Heart left ventricle (tissue), 16 donors: Measurements from ENCODE around the gene NRDC. TPM values are rescaled to one million over a fixed set of nuclear protein-coding genes. Genes with fewer than 3 reads are reported as not detected.

Experiments used
- ATAC-seq, 4 donors: fragments of 200-7000 bp; cut with Tn5 transposase; one replicate each; pipeline ENCODE4 v1.9.1; 2020 to 2022; ENCODE audit warnings: moderate library complexity in 4 of 4, mild to moderate bottlenecking in 3 of 4, moderate number of reproducible peaks in 1 of 4
- DNase-seq, 5 donors: peaks; one replicate each; pipeline ENCODE4 v3.0.0-alpha.2; 2020
- H3K27ac ChIP-seq, 12 donors: fragments of 200-600 bp; sonication (generic) in 4 of 12; one replicate each; pipeline versions ENCODE4 v1.5.0 to v1.8.0; 2016 to 2022; ENCODE audit warnings: mild to moderate bottlenecking in 2 of 12
- H3K27me3 ChIP-seq, 9 donors: fragments of 200-600 bp; sonication (generic) in 2 of 9; one replicate each; pipeline versions ENCODE4 v1.5.1 to v1.8.0; 2016 to 2022; ENCODE audit warnings: mild to moderate bottlenecking in 3 of 9
- H3K36me3 ChIP-seq, 9 donors: fragments of 200-600 bp; sonication (generic) in 2 of 9; one replicate each; pipeline versions ENCODE4 v1.5.0 to v1.8.0; 2018 to 2022; ENCODE audit warnings: mild to moderate bottlenecking in 2 of 9
- H3K4me1 ChIP-seq, 12 donors: fragments of 200-600 bp; sonication (generic) in 4 of 12; one replicate each; pipeline versions ENCODE4 v1.5.0 to v1.8.0; 2016 to 2022; ENCODE audit warnings: mild to moderate bottlenecking in 3 of 12
- H3K4me3 ChIP-seq, 12 donors: fragments of 200-600 bp; sonication (generic) in 4 of 12; one replicate each; pipeline versions ENCODE4 v1.5.0 to v1.8.0; 2017 to 2022; ENCODE audit warnings: mild to moderate bottlenecking in 9 of 12, moderate library complexity in 4 of 12
- H3K9me3 ChIP-seq, 12 donors: fragments of 200-600 bp; sonication (generic) in 4 of 12; one replicate each; pipeline versions ENCODE4 v1.5.0 to v1.8.0; 2016 to 2022; ENCODE audit warnings: mild to moderate bottlenecking in 1 of 12
- POLR2A ChIP-seq, 2 donors: fragments of 450-650 bp; IDR thresholded peaks; one replicate each; pipeline ENCODE4 v1.6.1; 2017; ENCODE audit warnings: antibody characterized with exemption in 2 of 2, mild to moderate bottlenecking in 2 of 2, moderate library complexity in 2 of 2
- WGBS, 4 donors: extraction: QIAGEN DNeasy Blood & Tissue Kit in 2 of 4; methylation state at CpG; one replicate each; pipeline versions ENCODE4 v1.1.5 to v1.1.7; 2013 to 2018; 5-methylcytosine and 5-hydroxymethylcytosine counted together
- intact Hi-C, 10 donors: fragments of 100-400 bp; cut with DNase I; formaldehyde crosslinking; loops; one replicate each; pipeline versions ENCODE4 v1.11.1 to v1.14.2; 2022
- polyA plus RNA-seq, 2 donors: library from polyadenylated mRNA; stranded (reverse); fragments of 200-250 nt; gene quantifications; one replicate each; pipeline ENCODE4 v1.2.3, GENCODE V29; 2013
- total RNA-seq, 9 donors: library from RNA; depleted of rRNA in 2 of 9; stranded (reverse); fragments of >200 nt in 2 of 9; fragmentation: NEBNext Ultra II Directional in 3 of 9; extraction: Animal tissue kit (Norgen Biotek cat#: 25700) in 3 of 9; gene quantifications; one replicate each; pipeline versions ENCODE4 v1.1.0 to v1.2.4, GENCODE V29; 2016 to 2023
- TF ChIP-seq, protein P1 (sequence below), 12 donors: fragments of 200-600 bp; sonication (generic) in 4 of 12; IDR thresholded peaks; one replicate each; pipeline versions ENCODE4 v1.5.0 to v1.8.0; 2018 to 2022; ENCODE audit warnings: antibody characterized with exemption in 12 of 12, mild to moderate bottlenecking in 5 of 12
- donor health status: ischemic (EF 13 %, LVEDD 7.1; RV severe dilation, severe dysfunction).
- donor health status: healthy with polysubstance abuse.
- donor health status: DM: no; HTN: yes; CAD: no.
- donor health status: DM: no; HTN: no; CAD: no.
- donor health status: ischemic (EF 25% LVEDD 6.9; RV normal size, moderate dysfunction).
- donor health status: ischemic (EF 25% LVEDD 5.7; RV mildly dilated, moderate dysfunction).
- donor health status: healthy.
- donor health status: DM: yes; HTN: yes; CAD: no.
- donor health status: ischemic (EF 35%, LVEDD 5.7; RV mildly dilated, moderate dysfunction).
- donor health status: nonischemic (EF 11% LVEDD 7.7; RV severe dilation, severe dysfunction).
- donor health status: DM: yes; HTN: yes; CAD: no.
- donor health status: PGD.
- donor health status: ischemic (EF 29% LVEDD 5.4; RV normal size, mild dysfunction).
- donor health status: nonischemic (EF 23%, LVEDD 6.1; RV moderate dilation, normal function).

The NRDC gene
- total and polyA plus RNA-seq, 11 donors, result 89.4 to 152 (median 124) TPM

DNA sequence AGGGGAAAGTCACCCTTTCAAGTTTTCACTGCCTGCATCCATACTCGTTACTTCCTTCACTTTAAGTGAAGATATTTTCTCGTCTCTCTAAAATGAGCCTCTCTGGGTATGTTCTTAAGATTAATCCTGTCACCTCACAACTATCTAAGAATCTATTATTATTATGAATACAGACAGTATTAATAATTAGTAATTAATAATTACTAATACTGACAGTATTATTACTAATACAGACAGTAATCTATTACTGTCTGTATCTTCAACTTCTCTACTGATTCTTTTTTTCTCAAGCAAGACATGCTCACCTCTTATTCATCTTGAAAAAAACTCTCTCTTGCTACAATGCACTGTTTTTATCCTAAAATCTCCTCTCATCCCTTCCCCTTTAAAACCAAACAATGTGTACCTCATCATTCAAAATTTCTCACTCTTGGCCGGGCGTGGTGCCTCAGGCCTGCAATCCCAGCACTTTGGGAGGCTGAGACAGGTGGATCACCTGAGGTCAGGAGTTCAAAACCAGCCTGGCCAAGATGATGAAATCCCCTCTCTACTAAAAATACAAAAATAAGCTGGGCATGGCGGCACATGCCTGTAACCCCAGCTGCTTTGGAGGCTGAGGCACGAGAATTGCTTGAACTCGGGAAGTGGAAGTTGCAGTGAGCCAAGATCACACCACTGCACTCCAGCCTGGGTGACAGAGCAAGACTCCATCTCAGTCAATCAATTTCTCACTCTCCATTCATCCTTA lies 7.8 kb downstream of the NRDC start:
- H3K4me1 ChIP-seq, result peaks cover 0 to 59% (median 30%) of the 10 kb centered on the region in 12 donors
- WGBS, 4 donors, result 88 to 94% (median 90%) methylated on average over 7 of the region's 7 CpGs
- TF ChIP-seq POLR2A (IDR thresholded peaks at IDR 0.05), result no peak
- TF ChIP-seq, protein P1, sequence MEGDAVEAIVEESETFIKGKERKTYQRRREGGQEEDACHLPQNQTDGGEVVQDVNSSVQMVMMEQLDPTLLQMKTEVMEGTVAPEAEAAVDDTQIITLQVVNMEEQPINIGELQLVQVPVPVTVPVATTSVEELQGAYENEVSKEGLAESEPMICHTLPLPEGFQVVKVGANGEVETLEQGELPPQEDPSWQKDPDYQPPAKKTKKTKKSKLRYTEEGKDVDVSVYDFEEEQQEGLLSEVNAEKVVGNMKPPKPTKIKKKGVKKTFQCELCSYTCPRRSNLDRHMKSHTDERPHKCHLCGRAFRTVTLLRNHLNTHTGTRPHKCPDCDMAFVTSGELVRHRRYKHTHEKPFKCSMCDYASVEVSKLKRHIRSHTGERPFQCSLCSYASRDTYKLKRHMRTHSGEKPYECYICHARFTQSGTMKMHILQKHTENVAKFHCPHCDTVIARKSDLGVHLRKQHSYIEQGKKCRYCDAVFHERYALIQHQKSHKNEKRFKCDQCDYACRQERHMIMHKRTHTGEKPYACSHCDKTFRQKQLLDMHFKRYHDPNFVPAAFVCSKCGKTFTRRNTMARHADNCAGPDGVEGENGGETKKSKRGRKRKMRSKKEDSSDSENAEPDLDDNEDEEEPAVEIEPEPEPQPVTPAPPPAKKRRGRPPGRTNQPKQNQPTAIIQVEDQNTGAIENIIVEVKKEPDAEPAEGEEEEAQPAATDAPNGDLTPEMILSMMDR (IDR thresholded peaks at IDR 0.05), result no peak
- H3K36me3 ChIP-seq, result peaks cover 0 to 8% (median 0%) of the 10 kb centered on the region in 9 donors
- H3K4me3 ChIP-seq, result no peak overlapping the region
- intact Hi-C loops, result loop anchor here in 1 of 10 donors (10.0 kb wide), 1 partner anchor 906 kb away; the partner anchor contains the start of gene FAF1
- DNase-seq (no peak), ATAC-seq (no peak)
- H3K27me3 ChIP-seq, result no peaks in the 10 kb centered on the region
- H3K27ac ChIP-seq, result no peak overlapping the region
- H3K9me3 ChIP-seq, result no peaks in the 10 kb centered on the region

DNA sequence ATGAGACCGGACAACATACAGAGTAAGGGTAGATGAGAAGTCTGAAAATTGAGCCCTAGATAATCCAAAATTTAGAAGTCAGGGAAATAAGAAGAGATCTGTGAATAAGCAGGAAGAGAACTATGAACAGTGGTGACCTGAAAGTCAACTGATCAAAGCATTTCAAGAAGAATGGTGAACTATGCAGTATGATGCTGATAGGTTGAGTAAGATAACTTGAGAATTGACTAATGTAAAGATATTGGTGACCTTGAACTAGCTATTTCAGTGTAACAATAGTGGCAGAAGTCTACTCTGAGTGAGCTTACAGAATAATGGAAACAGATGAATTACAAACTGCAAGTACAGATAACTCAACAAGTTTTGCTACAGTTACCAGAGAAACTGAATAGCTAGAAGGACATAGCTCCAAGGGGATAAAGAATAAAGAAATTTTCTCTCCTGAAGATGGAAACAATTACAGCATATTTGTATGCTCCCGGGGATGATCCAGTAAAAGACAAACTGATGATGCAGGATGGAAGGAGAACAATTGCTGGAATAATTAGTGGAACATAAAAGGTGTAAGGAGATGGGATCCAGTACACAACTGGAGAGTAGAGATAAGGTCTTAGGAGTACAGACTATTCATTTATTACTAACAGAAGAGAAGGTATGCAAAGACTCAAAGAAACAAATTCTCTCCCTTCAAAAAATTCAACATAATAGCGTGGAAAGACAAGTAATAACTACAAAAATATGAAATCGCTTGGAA lies 10.9 kb downstream of the NRDC start:
- Histone ChIP-seq H3K36me3 (peaks cover 0 to 4% (median 0%) of the 10 kb centered on the region in 9 donors), H3K27ac (no peak overlapping the region), H3K4me1 (peaks cover 0 to 45% (median 12%) of the 10 kb centered on the region in 12 donors), H3K9me3 (no peaks in the 10 kb centered on the region), H3K4me3 (no peak overlapping the region), H3K27me3 (no peaks in the 10 kb centered on the region)
- TF ChIP-seq, protein P1 (IDR thresholded peaks at IDR 0.05), result no peak
- intact Hi-C loops, result no loop called here
- DNase-seq (no peak), ATAC-seq (no peak)
- WGBS, 4 donors, result 87 to 94% (median 90%) methylated on average over 4 of the region's 4 CpGs

DNA sequence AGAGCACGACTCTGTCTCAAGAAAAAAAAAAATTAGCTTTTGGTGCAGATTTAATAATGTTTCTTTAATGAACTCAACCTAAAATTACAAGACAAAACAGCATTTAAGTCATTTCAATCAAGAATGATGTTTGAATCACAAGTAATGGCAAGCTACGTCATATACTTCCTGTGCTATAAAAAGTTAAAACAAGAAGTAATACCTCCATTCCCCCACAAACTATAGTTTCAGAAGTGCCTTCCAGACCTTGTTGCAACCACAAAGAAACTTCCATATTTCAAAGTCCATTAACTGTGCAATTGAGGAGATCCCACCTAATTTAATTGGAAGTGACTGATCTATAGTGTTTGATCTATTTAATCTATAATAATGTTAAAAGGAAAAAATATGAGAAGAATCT lies 15.1 kb downstream of the NRDC start:
- TF ChIP-seq POLR2A (IDR thresholded peaks at IDR 0.05), result no peak
- TF ChIP-seq, protein P1 (IDR thresholded peaks at IDR 0.05), result no peak
- WGBS, 4 donors, result 90 to 93% (median 91%) methylated on average over 2 of the region's 2 CpGs
- ATAC-seq, result no peak

DNA sequence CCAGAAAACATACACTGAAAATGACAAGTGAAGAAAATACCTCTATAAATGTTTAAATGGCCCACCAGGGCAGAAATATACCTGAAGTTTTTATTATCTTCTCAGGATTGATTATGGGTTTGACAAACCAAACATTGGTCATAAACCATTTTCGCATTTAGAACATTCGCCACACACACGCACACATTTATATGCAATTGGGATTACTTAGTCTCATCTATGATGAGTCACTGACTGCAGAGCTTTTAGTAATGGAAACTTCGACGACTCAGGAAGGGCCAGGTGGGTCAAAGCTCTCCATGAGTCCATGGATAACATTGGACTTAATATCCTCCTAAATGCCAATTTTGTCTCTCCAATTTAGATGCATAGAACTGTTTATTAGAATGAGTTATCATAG lies 16.9 kb downstream of the NRDC start:
- H3K36me3 ChIP-seq, result peaks cover 0 to 4% (median 0%) of the 10 kb centered on the region in 9 donors
- peaks cover 0 to 19% (median 7%) of the 10 kb centered on the region in 12 donors for H3K4me1 ChIP-seq
- DNase-seq (no peak), ATAC-seq (no peak)
- 95 to 97% (median 96%) methylated on average over 5 of the region's 5 CpGs for WGBS, 4 donors
- H3K27me3 ChIP-seq, result no peaks in the 10 kb centered on the region
- H3K27ac ChIP-seq, result no peak overlapping the region
- intact Hi-C loops, result loop anchor here in 1 of 10 donors (2.0 kb wide), 1 partner anchor 43 kb away; no protein-coding TSS in a partner anchor
- TF ChIP-seq, protein P1 (IDR thresholded peaks at IDR 0.05), result no peak
- no peak for TF ChIP-seq POLR2A (IDR thresholded peaks at IDR 0.05)
- no peaks in the 10 kb centered on the region for H3K9me3 ChIP-seq
- no peak overlapping the region for H3K4me3 ChIP-seq

More for the DNA sequence above, 15.1 kb downstream of the NRDC start:
- DNase-seq, result no peak
- intact Hi-C loops, result no loop called here
- Histone ChIP-seq H3K36me3 (peaks cover 0 to 4% (median 0%) of the 10 kb centered on the region in 9 donors), H3K27ac (no peak overlapping the region), H3K27me3 (no peaks in the 10 kb centered on the region), H3K4me3 (no peak overlapping the region), H3K9me3 (no peaks in the 10 kb centered on the region), H3K4me1 (peaks cover 0 to 28% (median 11%) of the 10 kb centered on the region in 12 donors)
